Ovary (tissue), 9 donors: ENCODE results near the gene CFAP68. TPM values are rescaled to one million over a fixed set of nuclear protein-coding genes. Genes with fewer than 3 reads are reported as not detected.

Experiments used
- DNase-seq, 5 donors: peaks; one replicate each; pipeline ENCODE4 v3.0.0-alpha.2; 2019 to 2020
- H3K27ac ChIP-seq, 2 donors: fragments of 200-600 bp; one replicate each; pipeline versions ENCODE4 v1.5.1 to v1.8.0; 2019 to 2022
- H3K27me3 ChIP-seq: fragments of 200-600 bp; one replicate; pipeline ENCODE4 v1.8.0; 2022
- H3K36me3 ChIP-seq: fragments of 200-600 bp; sonication (generic); one replicate; pipeline ENCODE4 v1.5.1; 2019
- H3K4me1 ChIP-seq: one replicate; pipeline ENCODE4 v1.8.1; 2013; ENCODE audit warnings: mild to moderate bottlenecking, moderate library complexity; ENCODE audit not compliant: insufficient read depth
- H3K4me3 ChIP-seq: fragments of 200-600 bp; sonication (generic); one replicate; pipeline ENCODE4 v1.5.1; 2017
- H3K9me3 ChIP-seq, 2 donors: fragments of 200-600 bp in 1 of 2; sonication (generic) in 1 of 2; one replicate each; pipeline versions ENCODE4 v1.5.1 to v1.8.1; 2013 to 2019; ENCODE audit warnings: mild to moderate bottlenecking in 1 of 2, moderate library complexity in 1 of 2
- CTCF ChIP-seq, 3 donors: fragments of 450-650 bp in 2 of 3; fragments of 200-600 bp in 1 of 3; IDR thresholded peaks; one replicate each; pipeline versions ENCODE4 v1.5.1 to v1.8.0; 2016 to 2022; ENCODE audit warnings: antibody characterized with exemption in 3 of 3, mild to moderate bottlenecking in 1 of 3
- EP300 ChIP-seq: sonication (generic); formaldehyde crosslinking; IDR thresholded peaks from one replicate; pipeline ENCODE4 v1.6.1; 2017; ENCODE audit warnings: antibody characterized with exemption
- POLR2A ChIP-seq: fragments of 450-650 bp; IDR thresholded peaks from one replicate; pipeline ENCODE4 v1.6.1; 2017; ENCODE audit warnings: antibody characterized with exemption, mild to moderate bottlenecking, moderate library complexity
- WGBS, 3 donors: extraction: QIAGEN DNeasy Blood & Tissue Kit in 1 of 3; methylation state at CpG; one replicate each; pipeline versions ENCODE4 v1.1.5 to v1.1.7; 2013 to 2017; 5-methylcytosine and 5-hydroxymethylcytosine counted together
- intact Hi-C, 4 donors: fragments of 100-400 bp; cut with DNase I; formaldehyde crosslinking; loops; one replicate each; pipeline versions ENCODE4 v1.11.0 to v1.15.1; 2022 to 2023
- polyA plus RNA-seq, 2 donors: library from polyadenylated mRNA; stranded (reverse); fragments of 200-250 nt in 1 of 2; fragments of 350-450 nt in 1 of 2; fragmentation: Illumina TruSeq in 1 of 2; extraction: RNeasy Lipid Tissue Mini Kit (QIAGEN cat#74804) in 1 of 2; gene quantifications; one replicate each; pipeline ENCODE4 v1.2.3, GENCODE V29; 2013 to 2014
- total RNA-seq, 7 donors: library from RNA; depleted of rRNA in 2 of 7; stranded (reverse); fragments of >200 nt in 2 of 7; fragmentation: NEBNext Ultra II Directional in 3 of 7; extraction: Animal tissue kit (Norgen Biotek cat#: 25700) in 3 of 7; gene quantifications; one replicate each; pipeline versions ENCODE4 v1.1.0 to v1.2.4, GENCODE V29; 2016 to 2023
- donor health status: DM: no; HTN: no; CAD: no; lungs with moderate emphysema.
- donor health status: DM: no; HTN: no; CAD: no.
- donor health status: Bipolar disorder and iron deficiency.
- donor health status: DM: yes; HTN: yes; CAD: no.
- donor health status: DM: no; HTN: no; CAD: no.
- donor health status: DM: yes; HTN: yes; CAD: no.

The CFAP68 gene
- total and polyA plus RNA-seq, 9 donors: 11.6 to 70.1 (median 28.3) TPM

GRCh38 chr11:111886032-111886431, 6.7 kb downstream of the CFAP68 start:
- no peaks in the 10 kb centered on the region for H3K4me1 ChIP-seq
- 66 to 78% (median 69%) methylated on average over 4 of the region's 4 CpGs for WGBS, 3 donors
- no peaks in the 10 kb centered on the region for H3K9me3 ChIP-seq
- no peak overlapping the region for H3K4me3 ChIP-seq
- no peak overlapping the region for H3K27ac ChIP-seq
- no peak for DNase-seq
- no peak for TF ChIP-seq POLR2A
- H3K36me3 ChIP-seq: no peaks in the 10 kb centered on the region
- no peaks in the 10 kb centered on the region for H3K27me3 ChIP-seq
- intact Hi-C loops: no loop called here

- no peak for DNase-seq
- Histone ChIP-seq H3K4me1 (no peaks in the 10 kb centered on the region), H3K27ac (no peak overlapping the region), H3K9me3 (no peaks in the 10 kb centered on the region), H3K4me3 (no peak overlapping the region), H3K27me3 (no peaks in the 10 kb centered on the region), H3K36me3 (no peaks in the 10 kb centered on the region)
- WGBS, 3 donors: 78 to 86% (median 83%) methylated on average over 2 of the region's 2 CpGs
- TF ChIP-seq EP300 (no peak), CTCF (IDR thresholded peaks at IDR 0.05) (no peak), POLR2A (no peak)
- intact Hi-C loops: no loop called here
Observed at GRCh38 chr11:111886844-111887243, 7.5 kb downstream of the CFAP68 start.

GRCh38 chr11:111905411-111905810, 26.1 kb downstream of the CFAP68 start:
- Histone ChIP-seq H3K4me1 (no peaks in the 10 kb centered on the region), H3K4me3 (no peak overlapping the region), H3K27me3 (no peaks in the 10 kb centered on the region), H3K27ac (no peak overlapping the region), H3K36me3 (no peaks in the 10 kb centered on the region), H3K9me3 (no peaks in the 10 kb centered on the region)
- no peak for DNase-seq
- intact Hi-C loops: no loop called here
- no peak for TF ChIP-seq CTCF (IDR thresholded peaks at IDR 0.05)
- no peak for TF ChIP-seq EP300
- TF ChIP-seq POLR2A: no peak
- WGBS, 3 donors: 60 to 75% (median 66%) methylated on average over 2 of the region's 2 CpGs

- no peak overlapping the region for H3K4me3 ChIP-seq
- WGBS, 3 donors: 73 to 78% (median 78%) methylated on average over 1 of the region's 1 CpG
- intact Hi-C loops: no loop called here
- H3K36me3 ChIP-seq: no peaks in the 10 kb centered on the region
- H3K27me3 ChIP-seq: no peaks in the 10 kb centered on the region
- TF ChIP-seq EP300: no peak
- no peak for TF ChIP-seq CTCF (IDR thresholded peaks at IDR 0.05)
- TF ChIP-seq POLR2A: no peak
- no peak for DNase-seq
- no peaks in the 10 kb centered on the region for H3K9me3 ChIP-seq
- H3K27ac ChIP-seq: no peak overlapping the region
- peaks cover 3% of the 10 kb centered on the region for H3K4me1 ChIP-seq
Observed at GRCh38 chr11:111906680-111907079, 27.3 kb downstream of the CFAP68 start.

GRCh38 chr11:111908639-111909305, 29.4 kb downstream of the CFAP68 start:
- no peaks in the 10 kb centered on the region for H3K36me3 ChIP-seq
- H3K4me1 ChIP-seq: peaks cover 11% of the 10 kb centered on the region
- H3K4me3 ChIP-seq: no peak overlapping the region
- DNase-seq: no peak
- intact Hi-C loops: no loop called here
- TF ChIP-seq EP300: no peak
- no peak for TF ChIP-seq CTCF (IDR thresholded peaks at IDR 0.05)
- TF ChIP-seq POLR2A: no peak
- H3K27me3 ChIP-seq: no peaks in the 10 kb centered on the region
- 77 to 85% (median 81%) methylated on average over 5 of the region's 5 CpGs for WGBS, 3 donors
- peak overlapping the region in 1 of 2 donors; percentile 16 for H3K27ac ChIP-seq
- no peaks in the 10 kb centered on the region for H3K9me3 ChIP-seq
